Stimulated activated CD8-positive, alpha-beta memory T cell treated with anti-CD3 and anti-CD28 coated beads, Interleukin-12 subunit alpha, Interleukin-12 subunit beta, amount 100 ng/mL, for 24 hours (primary cell): ENCODE data around the gene SELP.

Experiments used
- DNase-seq: peaks from one replicate; pipeline ENCODE4 v3.0.0-alpha.2; 2020; ENCODE audit errors: extremely low read depth

SELP gene

GRCh38 chr1:169576241-169576934 is 53.5 kb downstream of the SELP start:
- DNase-seq = no peak

- no peak for DNase-seq
These were observed 55.6 kb downstream of the SELP start for GRCh38 chr1:169574336-169574735.

- DNase-seq = no peak
These were observed 57.7 kb downstream of the SELP start for GRCh38 chr1:169572187-169572586.

- no peak for DNase-seq
These were observed 58.5 kb downstream of the SELP start for GRCh38 chr1:169571450-169571849.

- DNase-seq = no peak
These were observed 59.8 kb downstream of the SELP start for GRCh38 chr1:169570172-169570574.

GRCh38 chr1:169568497-169568896 is 61.4 kb downstream of the SELP start:
- DNase-seq = no peak

GRCh38 chr1:169565335-169566271 is 64.3 kb downstream of the SELP start:
- DNase-seq = no peak

GRCh38 chr1:169563650-169564049 is 66.3 kb downstream of the SELP start:
- DNase-seq = no peak

GRCh38 chr1:169563019-169563615 is 66.8 kb downstream of the SELP start:
- no peak for DNase-seq

GRCh38 chr1:169561692-169562091 is 68.2 kb downstream of the SELP start:
- no peak for DNase-seq

GRCh38 chr1:169557131-169557530 is 72.8 kb downstream of the SELP start:
- no peak for DNase-seq

- no peak for DNase-seq
These were observed 79.6 kb downstream of the SELP start for GRCh38 chr1:169550294-169550693.

GRCh38 chr1:169548282-169548681 is 81.6 kb downstream of the SELP start:
- DNase-seq = no peak

- DNase-seq = peak; percentile 11
These were observed 83.6 kb downstream of the SELP start for GRCh38 chr1:169546087-169546995.

GRCh38 chr1:169545472-169545871 is 84.5 kb downstream of the SELP start:
- no peak for DNase-seq

- DNase-seq = no peak
These were observed 90.7 kb downstream of the SELP start for GRCh38 chr1:169538998-169539871.
